ENCODE results near the gene THAP7.

THAP7 gene

GRCh38 chr22:21031545-21032036, 29.7 kb upstream of the THAP7 start:
- Histone ChIP-seq H3K4me3 (ENCODE audit: low read depth in 1 of 2, low read length in 1 of 2) (no peak overlapping the region), H3K36me3 (no peaks in the 10 kb centered on the region), H3K9me3 (no peaks in the 10 kb centered on the region), H3K4me1 (ENCODE audit: control insufficient read depth in 1 of 2, insufficient read depth in 1 of 2, low read depth in 1 of 2, low read length in 1 of 2) (no peaks in the 10 kb centered on the region), H3K27ac (no peak overlapping the region), H3K27me3 (peaks cover 62% of the 10 kb centered on the region)
- no peak for TF ChIP-seq CTCF (IDR thresholded peaks at IDR 0.05)

- H3K4me1 ChIP-seq (ENCODE audit: control insufficient read depth in 1 of 2, insufficient read depth in 1 of 2, low read depth in 1 of 2, low read length in 1 of 2): no peaks in the 10 kb centered on the region
- no peak overlapping the region for H3K4me3 ChIP-seq (ENCODE audit: low read depth in 1 of 2, low read length in 1 of 2)
- H3K36me3 ChIP-seq: no peaks in the 10 kb centered on the region
- no peak for TF ChIP-seq CTCF (IDR thresholded peaks at IDR 0.05)
- H3K9me3 ChIP-seq: no peaks in the 10 kb centered on the region
- H3K27ac ChIP-seq: no peak overlapping the region
- H3K27me3 ChIP-seq: peaks cover 62% of the 10 kb centered on the region
Observed at GRCh38 chr22:21030621-21031544, 29.0 kb upstream of the THAP7 start.

GRCh38 chr22:21030032-21030431, 28.1 kb upstream of the THAP7 start:
- H3K36me3 ChIP-seq: no peaks in the 10 kb centered on the region
- H3K27ac ChIP-seq: no peak overlapping the region
- TF ChIP-seq CTCF (IDR thresholded peaks at IDR 0.05): no peak
- peaks cover 58% of the 10 kb centered on the region for H3K27me3 ChIP-seq
- H3K4me1 ChIP-seq (ENCODE audit: control insufficient read depth in 1 of 2, insufficient read depth in 1 of 2, low read depth in 1 of 2, low read length in 1 of 2): no peaks in the 10 kb centered on the region
- no peaks in the 10 kb centered on the region for H3K9me3 ChIP-seq
- no peak overlapping the region for H3K4me3 ChIP-seq (ENCODE audit: low read depth in 1 of 2, low read length in 1 of 2)

- H3K9me3 ChIP-seq: no peaks in the 10 kb centered on the region
- no peaks in the 10 kb centered on the region for H3K4me1 ChIP-seq (ENCODE audit: control insufficient read depth in 1 of 2, insufficient read depth in 1 of 2, low read depth in 1 of 2, low read length in 1 of 2)
- H3K27me3 ChIP-seq: peaks cover 53% of the 10 kb centered on the region
- H3K4me3 ChIP-seq (ENCODE audit: low read depth in 1 of 2, low read length in 1 of 2): no peak overlapping the region
- no peak for TF ChIP-seq CTCF (IDR thresholded peaks at IDR 0.05)
- no peak overlapping the region for H3K27ac ChIP-seq
- H3K36me3 ChIP-seq: no peaks in the 10 kb centered on the region
Observed at GRCh38 chr22:21029486-21030025, 27.6 kb upstream of the THAP7 start.

GRCh38 chr22:21028277-21029251, 26.6 kb upstream of the THAP7 start:
- Histone ChIP-seq H3K27ac (no peak overlapping the region), H3K36me3 (no peaks in the 10 kb centered on the region), H3K9me3 (no peaks in the 10 kb centered on the region), H3K4me1 (ENCODE audit: control insufficient read depth in 1 of 2, insufficient read depth in 1 of 2, low read depth in 1 of 2, low read length in 1 of 2) (no peaks in the 10 kb centered on the region), H3K4me3 (ENCODE audit: low read depth in 1 of 2, low read length in 1 of 2) (no peak overlapping the region), H3K27me3 (peaks cover 43% of the 10 kb centered on the region)
- no peak for TF ChIP-seq CTCF (IDR thresholded peaks at IDR 0.05)
